ENCODE data around the gene FYN.
"Not testable (repeated sequence)": the region's sequence is repeated elsewhere in the genome, so short reads cannot be mapped to it uniquely, and the experiment has no call there.

FYN gene
- 614 to 654 reads per million in 2 experiments for total RNA-seq

- DNase-seq (ENCODE audit: low read depth) = peak; percentile 98
These were observed at the start of gene FYN for GRCh38 chr6:111873178-111874024. Gene FYN (minus strand): TSS chr6:111873452. CDS start chr6:111720051, 153,401 bp downstream.

DNA sequence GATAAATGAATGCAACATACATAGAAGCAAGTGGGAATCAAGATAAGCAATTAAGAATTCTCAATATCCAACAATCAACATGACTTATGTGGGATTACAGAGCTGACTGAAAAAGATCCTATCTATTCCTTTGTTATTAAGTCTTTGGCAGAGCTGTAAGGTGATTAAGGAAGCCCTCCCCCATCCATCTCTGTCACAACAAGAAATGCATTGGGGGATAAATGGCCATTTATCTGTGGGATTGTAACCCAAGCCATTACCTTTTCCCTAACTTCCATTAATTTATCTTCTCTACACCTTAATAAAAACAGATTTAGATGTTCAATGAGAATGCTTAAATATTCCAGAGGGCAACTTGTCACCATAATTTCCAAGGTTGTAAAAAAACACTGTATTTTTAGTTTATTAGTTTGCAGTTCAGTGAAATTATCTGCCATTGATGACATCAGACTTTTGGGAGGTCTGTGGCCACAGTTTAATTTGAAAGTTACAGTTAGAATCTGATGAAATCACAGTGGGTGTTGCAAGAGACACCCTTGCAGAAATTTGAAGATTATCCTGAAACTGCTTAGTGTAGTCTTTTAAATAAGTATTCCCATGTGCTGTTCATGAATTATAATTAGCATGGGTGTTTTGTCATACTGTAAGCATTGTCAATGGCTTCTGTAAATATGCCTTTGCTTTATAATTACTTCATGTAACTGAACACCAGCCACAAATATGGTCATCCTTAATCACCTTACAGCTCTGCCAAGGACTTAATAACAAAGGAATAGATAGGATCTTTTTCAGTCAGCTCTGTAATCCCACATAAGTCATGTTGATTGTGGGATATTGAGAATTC is 49.4 kb upstream of the FYN start:
- no peak for DNase-seq (ENCODE audit: low read depth)

- no peak for DNase-seq (ENCODE audit: low read depth)
These were observed 47.9 kb upstream of the FYN start for GRCh38 chr6:111921103-111921502.

DNA sequence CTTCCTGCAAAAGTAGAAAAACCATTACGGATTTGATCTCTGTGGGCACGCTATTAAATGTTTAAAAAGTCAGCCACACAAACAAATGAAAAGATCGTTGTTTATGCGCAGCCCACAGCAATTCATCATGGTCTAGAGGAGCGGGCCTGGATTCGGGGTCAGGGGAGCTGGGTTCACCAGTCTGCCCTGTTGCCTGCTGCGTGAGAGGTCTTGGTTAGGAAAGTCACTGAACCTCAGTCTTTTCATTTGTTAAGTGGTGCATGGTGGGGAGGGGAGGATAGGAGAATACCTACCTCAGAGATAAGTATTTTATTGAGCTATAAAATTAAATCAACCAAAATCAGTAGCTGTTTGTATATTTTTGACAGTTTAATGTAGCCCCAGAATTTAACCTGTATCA is 47.3 kb upstream of the FYN start:
- no peak for DNase-seq (ENCODE audit: low read depth)

DNA sequence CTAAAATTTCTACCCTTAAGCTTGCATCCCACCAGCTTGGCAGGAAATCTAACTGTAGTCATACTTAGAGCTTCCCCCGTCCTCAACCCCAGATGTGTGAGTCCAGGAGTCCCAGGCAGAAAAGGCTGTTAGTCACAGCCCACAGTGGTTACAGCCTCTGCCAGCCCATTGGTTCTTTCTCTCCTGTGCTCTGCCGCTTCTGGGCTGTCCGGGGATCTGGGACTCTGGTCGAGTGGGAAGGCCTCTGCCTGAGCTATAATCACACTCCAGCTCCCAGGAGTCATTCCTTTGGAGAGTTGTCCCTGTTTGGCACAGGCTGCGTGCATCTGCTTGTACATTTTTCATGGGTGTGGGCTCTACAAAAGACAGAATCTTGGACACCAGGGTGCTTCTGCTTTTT is 45.6 kb upstream of the FYN start:
- DNase-seq (ENCODE audit: low read depth) = no peak

DNA sequence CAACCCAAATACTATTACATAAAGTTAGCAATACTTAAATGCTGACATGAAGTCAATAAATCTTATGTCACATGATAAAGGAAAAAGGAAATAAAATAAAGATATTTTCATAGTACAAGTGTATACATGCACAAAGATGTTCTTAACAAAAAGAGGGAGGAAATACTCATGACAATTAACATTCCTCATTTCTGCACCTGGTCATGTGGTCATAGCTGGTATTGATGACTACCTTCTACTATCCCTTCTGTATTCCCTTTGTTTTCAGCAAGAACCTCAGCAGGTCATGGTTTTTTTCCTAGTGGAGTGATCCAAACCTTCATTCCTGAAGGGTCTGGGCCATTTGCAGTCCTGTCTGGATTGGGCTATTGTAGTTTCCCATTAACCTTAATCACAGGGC is 43.5 kb upstream of the FYN start:
- no peak for DNase-seq (ENCODE audit: low read depth)

DNA sequence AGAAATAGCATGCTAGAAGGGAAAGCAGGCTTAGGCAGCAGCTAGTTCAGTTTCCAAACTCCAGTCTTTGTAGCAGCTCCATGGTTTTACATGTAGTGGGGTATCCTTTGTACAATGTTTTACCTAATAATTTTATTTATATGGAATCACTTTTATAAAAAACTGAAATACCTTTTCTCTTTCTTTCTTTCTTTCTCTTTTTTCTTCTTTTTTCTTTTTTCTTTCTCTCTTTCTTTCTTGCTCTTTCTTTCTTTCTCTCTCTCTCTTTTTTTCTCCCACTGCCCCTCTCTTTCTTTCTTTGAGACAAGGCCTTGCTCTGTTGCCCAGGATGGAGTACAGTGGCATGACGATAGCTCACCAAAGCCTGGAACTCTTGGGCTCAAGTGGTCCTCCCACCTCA is 41.4 kb upstream of the FYN start:
- DNase-seq (ENCODE audit: low read depth) = no peak

DNA sequence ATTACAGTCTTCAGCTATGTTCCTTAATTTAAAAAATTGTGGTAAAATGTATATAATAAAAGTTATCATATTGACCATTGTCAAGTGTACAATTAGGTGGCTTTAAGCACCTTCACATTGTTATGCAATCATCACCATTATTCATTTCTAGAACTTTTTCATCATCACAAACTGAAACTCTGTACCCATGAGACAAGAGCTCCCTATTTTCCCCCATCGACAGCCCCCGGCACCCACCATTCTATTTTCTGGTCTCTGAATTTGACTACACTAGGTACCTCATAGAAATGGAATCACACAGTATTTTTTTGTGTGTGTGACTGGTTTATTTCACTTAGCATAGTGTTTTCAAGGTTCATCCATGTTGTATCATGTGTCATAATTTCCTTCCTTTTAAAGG is 39.7 kb upstream of the FYN start:
- no peak for DNase-seq (ENCODE audit: low read depth)

DNA sequence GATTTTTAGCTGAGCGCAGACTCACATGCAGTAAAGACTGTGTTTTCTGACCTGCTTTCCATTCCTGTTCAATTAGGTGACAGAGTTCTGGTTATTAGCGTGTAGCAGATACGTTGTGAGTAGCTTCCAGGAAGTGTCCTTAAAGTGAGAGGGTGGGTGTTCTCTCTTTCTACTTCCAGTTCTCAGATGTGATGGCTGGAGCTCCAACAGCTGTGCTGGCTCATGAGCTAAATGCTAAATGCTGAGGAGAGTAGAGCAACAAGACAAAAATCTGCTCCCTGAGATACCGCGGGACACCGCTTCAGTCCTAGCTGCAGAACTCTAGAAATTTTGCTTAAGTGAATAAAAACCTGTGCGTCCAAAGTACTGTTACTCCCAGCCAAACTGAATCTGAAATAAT is 38.2 kb upstream of the FYN start:
- DNase-seq (ENCODE audit: low read depth) = no peak

- DNase-seq (ENCODE audit: low read depth) = no peak
These were observed 36.0 kb upstream of the FYN start for GRCh38 chr6:111909238-111909637.

DNA sequence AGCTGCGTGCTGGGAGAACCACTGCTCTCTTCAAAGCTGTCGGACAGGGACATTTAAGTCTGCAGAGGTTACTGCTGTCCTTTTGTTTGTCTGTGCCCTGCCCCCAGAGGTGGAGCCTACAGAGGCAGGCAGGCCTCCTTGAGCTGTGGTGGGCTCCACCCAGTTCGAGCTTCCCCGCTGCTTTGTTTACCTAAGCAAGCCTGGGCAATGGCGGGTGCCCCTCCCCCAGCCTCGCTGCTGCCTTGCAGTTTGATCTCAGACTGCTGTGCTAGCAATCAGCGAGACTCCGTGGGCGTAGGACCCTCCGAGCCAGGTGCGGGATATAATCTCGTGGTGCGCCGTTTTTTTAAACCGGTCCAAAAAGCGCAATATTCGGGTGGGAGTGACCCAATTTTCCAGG is 35.1 kb upstream of the FYN start:
- DNase-seq (ENCODE audit: low read depth) = not testable (repeated sequence)

GRCh38 chr6:111900735-111901134 is 27.5 kb upstream of the FYN start:
- no peak for DNase-seq (ENCODE audit: low read depth)

DNA sequence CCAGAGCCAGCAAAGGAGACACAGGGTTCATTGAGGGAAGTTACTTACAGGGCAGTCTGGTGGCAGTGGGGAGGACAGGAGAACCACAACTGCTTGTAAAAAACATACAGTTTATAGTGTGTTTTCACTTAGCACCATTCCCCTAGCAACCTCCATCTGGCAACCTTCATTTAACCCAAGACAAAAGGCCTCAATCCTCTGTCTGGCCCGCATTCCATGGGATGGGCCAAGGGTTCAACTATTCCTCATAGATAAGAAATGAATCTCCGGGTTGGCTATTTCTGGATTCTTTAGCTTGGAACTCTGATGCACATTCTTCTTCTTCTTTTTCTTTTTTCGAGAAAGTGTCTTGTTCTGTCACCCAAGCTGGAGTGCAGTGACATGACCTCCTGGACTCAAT is 26.3 kb upstream of the FYN start:
- no peak for DNase-seq (ENCODE audit: low read depth)

GRCh38 chr6:111898452-111898851 is 25.2 kb upstream of the FYN start:
- DNase-seq (ENCODE audit: low read depth) = no peak

DNA sequence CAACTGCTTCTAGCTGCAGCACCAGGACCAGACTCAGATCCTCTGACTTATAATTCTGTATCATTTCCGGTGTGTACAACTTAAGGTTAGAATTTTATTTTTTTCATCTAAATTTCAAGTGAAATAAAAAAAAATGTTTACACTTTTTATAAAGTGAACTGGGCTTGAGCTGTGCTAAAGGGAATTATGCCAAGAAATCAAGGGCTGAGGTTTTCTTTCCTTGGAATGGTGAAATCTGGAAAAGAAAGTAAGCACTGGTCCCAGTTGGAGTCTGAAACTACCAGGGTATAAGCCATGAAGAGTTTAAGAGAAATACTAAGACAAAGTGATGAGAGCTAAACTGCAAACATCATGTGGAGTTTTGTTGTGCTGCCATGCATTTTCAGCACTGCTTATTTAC is 21.7 kb upstream of the FYN start:
- no peak for DNase-seq (ENCODE audit: low read depth)

DNA sequence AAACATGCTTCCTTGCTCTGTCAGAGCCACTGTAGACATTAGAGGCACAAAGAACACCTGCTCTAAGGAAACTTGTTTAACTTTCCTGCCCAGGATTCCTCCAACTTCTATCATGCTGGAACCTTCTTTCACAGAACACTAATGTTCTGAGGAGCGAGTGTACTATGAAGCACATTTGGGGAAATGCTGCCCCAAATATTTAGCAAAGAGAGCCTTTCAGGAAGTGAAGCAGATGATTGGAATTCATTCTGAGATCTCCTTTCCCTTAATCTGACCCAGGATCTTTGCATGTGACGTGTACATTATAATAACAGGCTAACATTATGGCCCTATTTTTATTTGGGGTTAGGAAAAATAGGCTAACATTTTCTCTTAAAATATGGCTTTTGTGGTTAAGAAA is 21.0 kb upstream of the FYN start:
- no peak for DNase-seq (ENCODE audit: low read depth)

DNA sequence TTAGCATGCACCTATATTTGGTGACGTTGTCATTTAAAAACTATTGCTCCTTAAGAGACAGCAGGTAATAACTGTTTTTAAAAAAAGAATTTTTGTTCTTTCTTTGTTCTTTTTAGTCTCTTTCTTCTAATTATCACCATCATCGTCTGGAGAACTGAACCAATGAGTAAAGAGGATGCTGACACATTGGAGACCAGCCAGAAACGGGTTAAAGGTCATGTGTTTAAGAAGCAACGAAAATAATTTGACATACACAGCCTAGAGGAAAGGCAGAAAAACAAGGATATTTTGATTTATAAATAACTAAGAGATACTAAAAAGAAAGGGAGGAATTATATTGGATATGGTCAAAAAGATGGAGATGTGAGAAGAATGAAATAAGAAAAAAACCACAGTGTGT is 19.2 kb upstream of the FYN start:
- DNase-seq (ENCODE audit: low read depth) = no peak

DNA sequence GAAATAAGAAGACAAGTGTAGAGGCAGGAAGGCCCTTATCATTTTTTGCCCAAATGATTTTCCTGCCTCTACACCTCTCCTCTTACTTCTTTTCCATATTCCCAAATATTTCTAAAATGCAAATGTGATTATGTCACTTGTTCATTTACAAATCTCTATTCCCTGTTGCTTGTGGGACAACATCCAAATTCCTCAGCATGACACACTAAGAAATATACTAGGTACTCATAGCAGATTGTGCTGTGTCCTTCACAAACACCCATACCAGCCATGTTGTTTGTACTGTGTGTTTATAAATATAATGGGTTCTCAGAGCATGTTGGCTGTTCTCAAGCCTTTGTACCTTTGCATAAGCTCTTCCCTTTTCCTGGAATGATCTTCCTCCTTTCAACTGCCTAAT is 17.7 kb upstream of the FYN start:
- DNase-seq (ENCODE audit: low read depth) = no peak

GRCh38 chr6:111888928-111889695 is 15.9 kb upstream of the FYN start:
- no peak for DNase-seq (ENCODE audit: low read depth)

GRCh38 chr6:111886793-111887192 is 13.5 kb upstream of the FYN start:
- DNase-seq (ENCODE audit: low read depth) = not testable (repeated sequence)

GRCh38 chr6:111885373-111886027 is 12.2 kb upstream of the FYN start:
- DNase-seq (ENCODE audit: low read depth) = no peak

DNA sequence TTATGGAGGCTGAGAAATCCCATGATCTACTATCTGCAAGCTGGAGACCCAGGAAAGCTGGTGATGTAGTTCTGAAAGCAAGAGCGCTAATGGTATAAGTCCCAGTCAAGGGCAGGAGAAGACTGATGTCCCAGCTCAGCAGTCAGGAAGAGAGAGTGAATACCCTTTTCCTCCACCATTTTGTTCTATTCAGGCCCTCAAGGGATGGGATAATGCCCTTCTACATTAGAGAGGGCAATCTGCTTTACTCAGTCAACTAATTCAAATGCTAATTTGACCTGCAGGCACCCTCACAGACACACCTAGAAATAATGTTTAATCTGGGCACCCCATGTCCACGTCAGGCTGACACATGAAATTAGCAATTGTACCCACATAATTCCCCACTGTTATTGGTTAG is 10.8 kb upstream of the FYN start:
- no peak for DNase-seq (ENCODE audit: low read depth)
